Neural progenitor cell (in vitro differentiated cells): ENCODE measurements around the gene GTF2F2.

Experiments
- CTCF ChIP-seq: fragments of 200-600 bp; sonication (generic); IDR thresholded peaks from 2 replicates; pipeline ENCODE4 v1.5.1; 2017; ENCODE audit warnings: antibody characterized with exemption, mild to moderate bottlenecking
- EZH2 ChIP-seq: fragments of 200-600 bp; sonication (generic); IDR thresholded peaks from 2 replicates; pipeline ENCODE4 v1.6.1; 2017; ENCODE audit warnings: antibody characterized with exemption, mild to moderate bottlenecking, moderate library complexity

- TF ChIP-seq CTCF: no peak
- TF ChIP-seq EZH2: no peak
Observed at GRCh38 chr13:45303026-45303425, 182.7 kb downstream of the GTF2F2 start.
